ENCODE data around the gene CTDP1.
"Not testable (repeated sequence)": the region's sequence is repeated elsewhere in the genome, so short reads cannot be mapped to it uniquely, and the experiment has no call there.

The CTDP1 gene

DNA sequence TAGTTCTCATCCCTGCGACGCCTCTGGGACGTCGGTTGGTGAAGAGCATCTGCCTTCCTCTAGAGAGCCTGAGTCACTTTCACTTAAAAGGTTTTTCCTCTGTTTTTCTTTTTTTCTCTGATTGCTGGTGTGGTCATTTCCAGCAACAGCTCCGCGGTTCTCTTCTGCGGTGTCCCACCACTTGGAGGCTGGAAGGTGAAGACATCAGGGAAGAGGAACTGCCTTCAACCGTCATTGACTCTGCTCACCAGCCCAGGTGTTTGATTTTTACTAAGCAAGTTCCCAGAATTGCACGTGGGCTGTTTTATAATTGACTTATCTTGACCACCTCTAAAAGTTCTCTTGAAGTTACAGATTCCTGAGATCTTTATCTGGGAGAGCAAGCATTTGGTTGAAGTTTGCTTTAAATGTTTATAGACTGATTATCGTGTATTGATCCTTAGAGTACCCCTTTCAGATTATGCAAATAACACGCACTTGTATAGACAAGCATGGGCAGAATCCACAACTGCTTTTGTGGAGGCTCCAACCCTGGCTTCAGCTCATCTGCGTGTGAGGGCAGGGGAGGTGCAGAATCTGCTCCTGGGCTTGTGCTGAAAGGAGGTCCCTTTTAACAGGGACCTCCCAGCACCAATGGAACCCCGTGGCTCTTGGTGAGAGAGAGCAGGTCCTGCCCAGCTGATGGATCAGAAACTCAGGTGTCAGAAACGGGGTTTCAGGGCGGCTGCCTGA lies 3.5 kb downstream of the CTDP1 start:
- no peak for DNase-seq (ENCODE audit: low read depth)

DNA sequence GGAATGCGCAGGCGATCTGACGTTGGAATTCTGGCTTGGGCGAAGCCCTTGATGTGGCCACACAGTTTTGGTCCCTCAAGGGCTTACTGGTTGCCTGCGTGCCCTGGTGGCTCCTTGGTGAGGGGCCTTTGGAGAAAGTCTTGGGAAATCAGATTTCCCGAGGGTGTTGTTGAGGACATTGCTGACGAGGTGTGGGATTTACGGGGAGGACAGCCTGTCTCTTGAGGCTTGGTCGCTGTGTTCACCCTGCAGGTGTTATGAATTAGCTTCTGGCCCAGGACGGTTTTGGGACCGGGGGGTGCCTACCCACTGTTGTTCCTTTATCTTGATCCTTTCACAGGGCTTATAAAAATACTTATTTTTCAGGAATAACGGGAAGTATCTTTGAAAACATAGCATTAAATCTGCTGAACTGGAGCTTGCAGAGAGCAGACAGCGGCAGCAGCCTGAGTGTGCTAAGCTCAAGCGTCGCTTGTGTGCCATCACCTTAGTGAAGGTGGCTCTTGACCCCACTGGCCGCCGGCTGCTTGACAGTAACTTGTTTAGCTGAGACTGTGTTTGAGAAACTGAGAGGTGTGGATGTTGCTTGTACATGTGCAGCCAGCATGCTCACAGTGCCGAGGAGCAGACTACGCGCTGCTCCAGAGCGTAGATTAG lies 4.2 kb downstream of the CTDP1 start:
- DNase-seq (ENCODE audit: low read depth) = no peak

DNA sequence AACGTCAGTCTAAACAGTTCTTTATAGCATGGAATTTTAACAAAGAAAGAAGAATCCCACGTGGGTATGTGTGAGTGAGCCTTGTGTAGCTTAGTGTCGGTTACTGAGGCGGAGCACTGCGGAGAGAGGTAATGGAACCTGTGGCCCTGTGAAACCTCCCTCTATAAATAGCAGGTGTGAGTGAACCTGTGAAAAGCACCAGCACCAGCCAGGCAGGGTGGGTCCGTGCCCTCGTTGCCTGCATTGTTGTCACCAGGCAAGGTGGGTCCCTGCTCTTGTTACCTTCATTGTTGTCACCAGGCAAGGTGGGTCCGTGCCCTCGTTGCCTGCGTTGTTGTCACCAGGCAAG lies 4.7 kb downstream of the CTDP1 start:
- no peak for DNase-seq (ENCODE audit: low read depth)

DNA sequence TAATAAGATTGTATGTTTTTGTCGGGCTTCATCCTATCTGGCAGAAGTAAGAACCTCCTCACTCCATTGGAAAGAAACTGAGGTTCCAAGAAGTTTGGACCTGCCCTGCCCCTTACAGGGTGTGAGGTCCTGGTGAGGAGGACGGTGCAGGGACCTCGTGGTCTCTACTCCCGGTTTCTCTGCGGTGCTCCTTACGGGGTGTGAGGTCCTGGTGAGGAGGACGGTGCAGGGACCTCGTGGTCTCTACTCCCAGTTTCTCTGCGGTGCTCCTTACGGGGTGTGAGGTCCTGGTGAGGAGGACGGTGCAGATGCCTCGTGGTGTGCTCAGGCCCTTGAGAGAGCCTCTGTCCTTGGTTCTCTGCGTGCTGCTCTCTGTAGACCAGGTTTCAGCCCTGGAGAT lies 5.2 kb downstream of the CTDP1 start:
- DNase-seq (ENCODE audit: low read depth) = no peak

DNA sequence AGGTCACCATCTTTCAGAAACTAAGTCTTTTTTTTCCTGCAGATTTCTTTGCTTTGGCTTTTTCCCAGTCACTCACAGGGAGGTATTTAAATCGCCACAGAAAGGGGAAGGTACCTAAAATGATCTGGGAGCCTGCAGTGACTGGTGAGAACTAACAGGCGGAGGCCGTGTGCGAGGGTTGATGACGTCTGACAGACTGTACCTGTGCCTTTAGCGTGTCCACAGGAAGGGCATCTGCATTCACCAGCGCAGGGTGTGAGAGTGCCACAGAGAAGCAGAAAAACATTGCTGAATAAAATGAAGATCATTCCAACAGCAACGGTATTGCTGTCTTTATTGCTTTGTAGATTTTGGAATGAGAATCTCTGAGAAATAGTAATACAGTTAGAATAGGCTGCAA lies 5.7 kb downstream of the CTDP1 start:
- DNase-seq (ENCODE audit: low read depth) = no peak

DNA sequence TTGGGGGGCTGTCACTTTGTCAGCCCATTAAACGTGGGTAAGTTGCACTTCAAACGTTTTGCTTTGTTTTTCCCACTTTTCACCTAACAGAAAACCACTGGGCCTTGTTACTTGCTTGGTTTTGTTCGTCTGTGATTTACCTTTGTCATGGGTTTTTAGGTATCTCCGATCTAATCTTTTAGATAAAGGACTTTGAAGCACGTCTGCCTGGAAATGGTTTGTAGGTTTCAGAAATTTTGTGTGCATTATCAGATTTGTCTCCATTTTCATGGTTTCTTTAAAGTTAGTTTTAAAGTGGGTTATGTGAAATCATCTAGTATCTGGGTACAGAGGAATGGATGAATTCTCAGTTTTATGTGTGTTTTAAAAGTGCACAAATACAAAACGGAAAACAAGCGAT lies 6.4 kb downstream of the CTDP1 start:
- no peak for DNase-seq (ENCODE audit: low read depth)

DNA sequence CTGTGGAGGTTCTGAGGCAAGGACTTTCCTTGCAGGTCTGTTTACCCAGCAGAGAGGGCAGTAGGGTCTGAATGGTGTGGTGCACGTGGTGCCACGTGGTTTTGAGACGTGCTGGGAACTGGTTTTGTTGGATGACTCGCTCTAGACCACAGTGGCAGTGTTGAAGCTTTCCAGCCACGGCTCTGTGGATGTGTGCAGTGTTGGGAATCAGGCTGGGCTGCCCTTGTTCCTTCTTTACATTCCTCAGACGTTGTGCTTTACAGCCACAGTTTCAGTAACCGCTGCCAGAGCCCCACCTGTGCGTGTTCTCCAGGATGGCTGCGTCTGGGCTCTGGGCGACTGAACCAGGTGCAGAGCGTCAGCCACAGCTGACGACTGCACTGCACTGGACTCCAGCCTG lies 8.2 kb downstream of the CTDP1 start:
- DNase-seq (ENCODE audit: low read depth) = no peak

DNA sequence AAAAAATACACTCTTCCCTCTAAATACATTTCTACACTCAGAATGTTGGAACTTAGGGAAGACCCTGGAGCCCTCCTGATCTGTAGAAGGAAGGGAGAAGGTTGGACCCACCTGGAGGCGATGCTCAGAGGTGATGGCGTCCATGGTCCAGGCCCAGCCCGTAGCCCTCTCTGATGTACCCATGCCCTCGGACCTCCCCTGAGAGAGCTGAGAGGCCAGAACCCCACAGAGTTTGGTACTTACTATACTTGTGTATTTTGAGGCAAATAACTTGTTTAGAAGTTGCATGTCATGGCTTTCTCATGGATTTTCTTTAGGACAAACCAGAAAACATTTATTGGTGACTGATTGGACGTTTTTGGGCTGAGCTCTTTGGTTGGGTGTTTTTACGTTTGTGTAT lies 10.5 kb downstream of the CTDP1 start:
- no peak for DNase-seq (ENCODE audit: low read depth)

DNA sequence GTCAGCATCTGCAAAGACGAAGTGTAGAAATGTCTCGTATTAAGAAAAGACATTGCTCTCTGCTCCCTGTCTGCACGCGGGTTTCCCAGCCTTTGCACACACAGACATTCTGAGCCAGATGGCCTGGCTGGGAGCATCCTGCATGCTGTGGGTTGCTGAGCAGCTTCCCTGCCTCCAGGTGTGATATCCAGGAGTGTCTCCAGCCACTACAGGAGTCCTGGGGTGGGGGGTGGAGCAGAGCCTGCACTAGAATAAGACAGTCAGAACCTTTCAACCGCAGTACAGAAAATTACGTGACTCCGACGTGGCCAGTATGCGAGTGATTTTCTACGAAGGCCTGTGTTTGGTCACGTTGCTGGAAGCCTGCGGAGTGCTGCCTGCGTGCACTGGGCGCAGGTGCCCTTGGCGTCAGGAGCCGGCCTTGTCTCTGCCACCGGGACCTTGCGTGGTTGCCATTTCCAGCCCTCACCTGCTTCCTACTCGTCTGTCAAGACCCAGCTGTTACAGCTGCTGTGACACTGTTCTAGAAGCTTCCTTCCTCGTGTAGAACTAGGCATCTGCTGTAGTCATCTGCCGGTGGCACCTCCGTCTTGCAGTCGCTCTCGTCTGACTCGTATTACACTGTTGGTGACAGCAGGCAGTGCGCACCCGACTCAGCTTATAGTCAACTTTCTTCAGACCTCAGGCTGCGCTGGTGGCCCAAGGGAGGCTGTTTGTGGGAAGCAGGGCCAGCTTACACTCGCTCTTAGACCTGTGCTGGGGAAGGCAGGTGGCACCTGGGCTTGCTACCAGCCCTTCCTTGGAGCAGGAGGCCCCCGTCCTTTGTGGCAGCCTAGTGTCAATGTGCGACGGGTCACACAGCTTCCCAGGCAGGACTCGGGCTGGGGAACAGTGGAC lies 11.2 kb downstream of the CTDP1 start:
- no peak for DNase-seq (ENCODE audit: low read depth)

DNA sequence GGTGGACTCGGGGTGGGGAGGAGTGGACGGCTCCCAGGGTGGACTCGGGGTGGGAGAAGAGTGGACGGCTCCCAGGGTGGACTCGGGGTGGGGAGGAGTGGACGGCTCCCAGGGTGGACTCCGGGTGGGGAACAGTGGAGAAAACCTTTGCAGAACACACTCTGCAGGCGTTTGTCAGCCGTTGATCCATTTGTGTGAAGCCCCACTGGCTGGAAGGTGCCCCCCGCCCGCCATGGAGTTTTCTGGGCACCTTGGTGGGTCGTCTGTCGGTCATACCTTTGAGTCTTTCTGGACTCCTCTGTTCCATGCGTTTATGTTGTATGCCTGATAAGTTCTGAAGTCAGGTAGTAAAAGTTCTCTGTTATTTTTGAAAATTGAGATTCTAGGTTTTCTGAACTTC lies 12.5 kb downstream of the CTDP1 start:
- DNase-seq (ENCODE audit: low read depth) = no peak

DNA sequence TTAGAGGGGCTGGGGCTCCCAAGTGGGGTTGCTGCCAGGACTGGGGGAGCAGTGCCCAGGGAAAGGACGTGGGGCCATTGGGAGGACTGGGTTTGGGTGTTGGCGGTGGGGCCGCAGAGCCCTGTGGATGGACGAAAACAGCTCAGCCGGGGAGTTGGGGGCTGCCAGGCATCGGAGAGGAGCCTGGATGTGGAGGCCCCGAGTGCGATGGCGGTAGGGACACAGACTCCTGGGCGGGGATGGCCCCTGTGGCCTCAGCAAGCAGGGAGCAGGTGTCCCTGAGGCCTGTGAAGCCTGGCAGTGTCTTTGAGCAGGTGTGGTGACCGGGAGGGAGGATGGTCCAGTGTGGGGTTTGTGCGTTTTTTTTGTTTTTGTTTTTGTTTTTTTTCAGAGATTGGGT lies 13.3 kb downstream of the CTDP1 start:
- DNase-seq (ENCODE audit: low read depth) = no peak

DNA sequence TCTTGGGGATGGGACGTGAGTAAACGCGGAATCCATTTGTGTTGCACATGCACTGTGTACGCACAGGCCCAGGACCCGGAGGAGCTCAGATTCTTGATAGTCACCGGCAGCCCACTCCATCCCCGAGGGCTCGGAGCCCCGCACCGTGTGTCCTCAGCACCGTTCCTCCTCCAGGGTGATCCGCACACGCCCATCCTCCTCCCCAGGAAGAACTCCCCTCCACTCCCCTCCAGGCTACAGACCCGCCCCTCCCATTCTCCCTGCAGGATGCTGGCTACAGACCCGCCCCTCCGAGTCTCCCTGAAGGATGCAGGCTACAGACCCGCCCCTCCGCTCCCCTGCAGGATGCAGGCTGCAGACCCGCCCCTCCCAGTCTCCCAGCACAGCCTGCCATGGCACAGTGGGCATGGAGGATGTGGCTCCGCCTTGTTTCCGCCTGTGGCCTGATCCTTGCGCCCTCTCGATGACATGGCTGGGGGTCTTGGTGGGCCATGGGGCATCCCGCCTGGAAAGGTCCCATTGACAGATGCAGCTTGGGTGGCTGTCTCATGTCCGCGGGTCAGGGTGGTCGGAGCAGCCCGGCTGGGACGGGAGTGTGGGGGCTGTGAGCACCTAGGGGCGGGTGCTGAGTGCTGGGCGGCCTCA lies 14.1 kb downstream of the CTDP1 start:
- no peak for DNase-seq (ENCODE audit: low read depth)

DNA sequence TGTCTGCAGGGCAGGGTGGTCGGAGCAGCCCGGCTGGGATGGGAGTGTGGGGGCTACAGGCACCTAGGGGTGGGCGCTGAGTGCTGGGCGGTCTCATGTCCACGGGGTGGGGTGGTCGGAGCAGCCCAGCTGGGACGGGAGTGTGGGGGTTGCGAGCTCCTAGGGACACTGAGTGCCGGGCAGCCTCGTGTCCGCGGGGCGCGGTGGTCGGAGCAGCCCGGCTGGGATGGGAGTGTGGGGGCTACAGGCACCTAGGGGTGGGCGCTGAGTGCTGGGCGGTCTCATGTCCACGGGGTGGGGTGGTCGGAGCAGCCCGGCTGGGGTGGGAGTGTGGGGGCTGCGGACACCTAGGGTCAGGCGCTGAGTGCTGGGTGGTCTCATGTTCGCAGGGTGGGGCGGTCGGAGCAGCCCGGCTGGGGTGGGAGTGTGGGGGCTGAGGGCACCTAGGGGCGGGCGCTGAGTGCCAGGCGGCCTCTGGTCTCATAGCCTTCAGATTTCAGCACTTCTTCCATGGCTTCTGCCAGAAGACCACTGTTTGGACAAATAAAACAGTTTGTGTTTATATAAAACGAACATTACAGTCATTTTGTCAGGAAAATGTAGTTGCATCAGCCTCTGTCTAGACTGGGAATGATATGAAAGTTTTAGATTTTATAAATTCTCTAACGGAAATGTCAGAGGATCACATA lies 14.7 kb downstream of the CTDP1 start:
- not testable (repeated sequence) for DNase-seq (ENCODE audit: low read depth)

DNA sequence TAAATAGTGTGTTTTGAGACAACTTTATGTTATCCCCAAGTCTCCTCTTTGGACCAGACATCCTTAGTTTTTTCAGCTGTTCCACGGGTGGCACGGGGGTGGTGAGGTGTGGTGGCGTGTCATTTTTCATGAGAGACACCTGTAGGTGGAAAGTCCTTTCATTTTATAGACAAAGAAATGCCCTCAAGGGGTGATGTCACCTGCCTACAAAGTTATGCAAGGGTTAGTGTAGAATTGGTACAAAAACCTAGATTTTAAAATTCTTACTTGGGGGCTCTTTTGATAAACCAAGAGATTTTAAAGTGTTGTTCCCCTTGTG lies 15.3 kb downstream of the CTDP1 start:
- DNase-seq (ENCODE audit: low read depth) = no peak

DNA sequence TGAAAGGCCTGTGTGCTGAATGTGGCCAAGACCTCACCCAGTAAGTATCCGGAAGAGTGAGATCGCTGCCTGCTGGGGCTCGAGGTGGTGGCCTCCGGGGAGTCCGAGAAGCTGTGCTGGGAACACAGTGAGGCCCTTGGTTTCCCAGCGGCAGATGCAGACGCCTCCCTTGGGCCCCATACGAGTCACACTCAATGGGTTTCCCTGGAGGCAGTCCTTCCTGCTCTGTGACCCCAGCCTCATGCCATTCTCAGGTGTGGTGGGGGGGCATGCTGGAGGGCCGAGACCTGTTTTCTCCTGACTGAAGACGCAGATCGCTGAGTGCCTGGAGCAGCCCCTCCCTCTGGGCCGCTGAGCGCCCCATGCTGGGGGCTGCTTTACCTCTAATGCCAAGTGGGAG lies 15.7 kb downstream of the CTDP1 start:
- DNase-seq (ENCODE audit: low read depth) = no peak

DNA sequence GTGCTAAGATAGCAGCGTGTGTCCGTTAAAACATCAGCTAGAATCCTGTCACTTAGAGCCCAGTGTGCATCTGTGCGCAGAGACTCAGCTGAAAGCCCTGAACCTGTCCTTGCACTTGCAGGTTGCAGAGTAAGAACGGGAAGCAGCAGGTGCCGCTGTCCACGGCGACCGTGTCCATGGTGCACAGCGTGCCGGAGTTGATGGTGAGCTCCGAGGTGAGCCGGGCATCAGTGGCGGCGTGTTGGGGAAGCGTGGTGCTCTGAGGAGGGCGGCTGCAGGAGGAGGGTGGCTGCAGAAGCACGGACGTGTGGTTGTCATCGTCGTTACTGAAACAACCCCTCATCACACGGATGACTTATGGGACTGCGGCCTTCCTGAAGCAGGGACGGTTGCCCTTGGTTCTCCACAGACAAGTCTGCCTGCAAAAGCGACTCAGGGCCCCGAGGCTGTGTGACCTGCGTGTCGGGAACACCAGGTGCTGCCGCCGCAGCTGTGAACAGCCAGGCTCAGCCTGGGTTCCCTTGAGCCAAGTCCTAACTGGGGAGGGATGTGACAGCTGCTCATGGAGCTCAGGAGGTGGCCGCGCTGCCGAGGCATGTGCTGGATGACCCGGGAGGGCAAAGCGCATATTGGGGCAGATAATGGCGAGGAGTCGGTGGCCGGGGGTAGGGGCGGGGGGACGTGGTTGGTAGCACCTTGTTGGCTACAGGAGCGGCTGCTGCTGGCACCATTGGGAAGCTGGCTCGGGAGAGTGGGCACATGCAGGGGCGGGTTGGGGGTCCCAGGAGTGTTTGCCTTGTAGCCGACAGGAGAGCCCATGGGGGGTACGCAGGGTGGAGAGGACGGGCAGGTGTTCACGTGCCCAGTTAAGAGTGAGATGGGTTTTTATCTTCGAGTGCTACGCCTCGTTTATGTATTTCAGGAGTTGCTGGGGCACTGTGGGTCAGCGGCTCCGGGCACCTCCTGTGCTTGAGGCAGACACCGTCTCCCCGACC lies 16.6 kb downstream of the CTDP1 start:
- DNase-seq (ENCODE audit: low read depth) = no peak

DNA sequence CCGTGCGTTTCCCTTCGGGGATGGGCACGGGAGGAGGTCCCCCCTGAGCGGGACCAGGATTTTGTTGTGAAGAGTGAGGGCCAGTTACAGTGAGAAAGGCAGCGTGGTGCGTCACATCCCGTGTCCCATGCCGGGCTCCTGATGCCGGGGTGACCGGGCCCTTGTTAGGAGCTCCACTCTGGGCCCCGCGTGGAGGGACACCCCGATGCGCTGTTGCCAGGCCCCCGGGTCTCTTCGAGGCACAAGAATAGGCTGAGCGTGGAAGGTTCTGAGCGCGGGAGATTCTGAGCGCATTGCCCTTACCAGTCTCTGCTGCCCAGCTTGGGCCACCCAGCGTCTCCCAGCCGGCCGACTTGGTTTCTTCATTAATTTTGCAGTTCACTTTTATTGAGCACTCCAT lies 17.6 kb downstream of the CTDP1 start:
- no peak for DNase-seq (ENCODE audit: low read depth)

DNA sequence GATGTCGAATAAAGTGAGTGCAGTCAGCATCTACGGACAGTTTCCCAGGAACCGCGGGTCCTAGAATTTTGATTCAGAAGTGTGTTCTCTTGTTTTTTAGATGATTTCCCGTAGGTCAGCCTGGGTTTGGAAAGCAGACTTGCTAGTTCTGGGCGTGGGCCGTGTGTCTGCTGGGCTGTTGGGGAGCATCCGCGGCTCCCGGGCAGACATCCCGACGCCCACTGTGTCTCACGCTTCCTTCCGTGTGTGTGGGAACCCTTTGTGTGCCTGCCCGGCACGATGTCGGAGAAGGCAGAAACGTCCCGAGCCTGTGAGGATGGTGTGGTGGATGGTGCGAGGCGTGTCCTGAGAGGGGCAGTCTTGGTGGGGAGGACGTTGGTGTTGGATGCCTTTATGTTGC lies 18.4 kb downstream of the CTDP1 start:
- DNase-seq (ENCODE audit: low read depth) = no peak

DNA sequence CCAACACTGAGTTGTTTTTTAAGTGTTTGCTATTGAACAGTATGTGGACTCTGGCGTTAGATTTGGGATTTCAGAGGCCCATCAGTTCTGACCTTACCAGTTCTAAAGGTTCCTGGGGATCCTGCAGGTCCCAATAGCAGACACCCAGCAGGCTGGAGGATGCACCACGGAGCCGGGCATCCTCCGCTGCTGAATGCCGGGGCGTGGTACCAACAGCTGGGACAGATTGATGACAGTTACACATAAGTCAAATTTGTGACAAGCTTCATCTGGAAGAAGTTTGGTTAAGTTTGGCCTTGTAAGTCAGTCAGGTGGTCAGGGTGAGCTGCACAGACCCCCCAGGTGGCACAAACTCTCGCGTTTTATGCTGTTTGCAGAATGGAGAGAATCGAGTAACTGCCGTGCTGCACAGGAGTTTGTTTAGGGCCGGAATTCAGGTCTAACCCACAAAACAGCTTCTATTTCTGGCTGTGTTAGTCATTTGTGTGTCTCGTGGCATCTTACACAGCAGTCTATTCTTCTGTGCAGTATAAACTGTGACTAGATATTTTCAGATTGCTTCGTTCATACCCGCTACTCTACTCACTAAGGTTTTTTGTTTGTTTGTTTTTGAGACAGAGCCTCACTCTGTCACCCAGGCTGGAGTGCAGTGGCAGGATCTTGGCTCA lies 19.2 kb downstream of the CTDP1 start:
- DNase-seq (ENCODE audit: low read depth) = no peak

DNA sequence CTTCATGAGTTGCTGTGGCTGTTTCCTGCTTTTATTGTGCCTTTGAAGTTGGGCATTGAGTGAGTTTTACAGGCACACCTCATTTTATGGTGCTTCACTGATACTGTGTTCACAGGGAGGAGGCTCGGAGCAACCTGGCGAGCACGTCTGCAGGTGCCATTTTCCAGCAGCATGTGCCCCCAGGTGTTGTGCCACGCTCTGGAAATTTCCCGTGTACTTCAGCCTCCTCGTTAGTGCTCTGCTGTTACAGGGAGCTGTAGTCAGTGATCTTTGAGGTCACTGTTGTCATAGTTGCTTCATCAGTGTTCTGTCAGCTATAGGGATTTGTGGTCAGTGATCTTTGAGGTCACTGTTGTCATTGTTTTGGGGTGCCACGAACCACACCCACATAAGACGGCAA lies 20.1 kb downstream of the CTDP1 start:
- no peak for DNase-seq (ENCODE audit: low read depth)
